HG03432 (cell line): Measurements from ENCODE around the gene HS6ST1.

Source experiments
- ATAC-seq: cut with Tn5 transposase; IDR thresholded peaks from one replicate; pipeline ENCODE4 v1.9.1; 2021; ENCODE audit warnings: mild to moderate bottlenecking, moderate library complexity; ENCODE audit not compliant: unreplicated experiment

Gene HS6ST1

DNA sequence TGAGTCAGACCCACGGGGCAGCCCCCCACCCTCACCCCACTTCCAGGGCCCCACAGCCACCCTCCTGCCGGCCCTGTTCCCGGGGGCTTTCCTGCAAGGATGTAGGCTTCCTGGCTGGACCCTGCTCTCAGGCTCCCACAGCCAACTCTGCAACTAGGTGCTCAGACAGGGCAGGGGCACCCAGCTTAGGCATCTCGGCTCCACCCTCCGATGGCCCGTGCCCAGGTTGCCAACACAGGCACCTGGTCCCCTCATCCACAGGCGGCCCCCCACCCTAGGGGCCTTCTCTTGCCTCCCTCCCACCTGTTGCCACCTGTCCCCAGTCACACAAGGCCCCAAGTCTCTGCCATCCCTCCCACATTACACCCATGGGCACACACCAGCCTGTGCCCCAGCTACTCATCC, 34.6 kb downstream of the HS6ST1 start:
- no peak for ATAC-seq

- no peak for ATAC-seq
Observed at GRCh38 chr2:128282976-128283810, 35.5 kb downstream of the HS6ST1 start.

DNA sequence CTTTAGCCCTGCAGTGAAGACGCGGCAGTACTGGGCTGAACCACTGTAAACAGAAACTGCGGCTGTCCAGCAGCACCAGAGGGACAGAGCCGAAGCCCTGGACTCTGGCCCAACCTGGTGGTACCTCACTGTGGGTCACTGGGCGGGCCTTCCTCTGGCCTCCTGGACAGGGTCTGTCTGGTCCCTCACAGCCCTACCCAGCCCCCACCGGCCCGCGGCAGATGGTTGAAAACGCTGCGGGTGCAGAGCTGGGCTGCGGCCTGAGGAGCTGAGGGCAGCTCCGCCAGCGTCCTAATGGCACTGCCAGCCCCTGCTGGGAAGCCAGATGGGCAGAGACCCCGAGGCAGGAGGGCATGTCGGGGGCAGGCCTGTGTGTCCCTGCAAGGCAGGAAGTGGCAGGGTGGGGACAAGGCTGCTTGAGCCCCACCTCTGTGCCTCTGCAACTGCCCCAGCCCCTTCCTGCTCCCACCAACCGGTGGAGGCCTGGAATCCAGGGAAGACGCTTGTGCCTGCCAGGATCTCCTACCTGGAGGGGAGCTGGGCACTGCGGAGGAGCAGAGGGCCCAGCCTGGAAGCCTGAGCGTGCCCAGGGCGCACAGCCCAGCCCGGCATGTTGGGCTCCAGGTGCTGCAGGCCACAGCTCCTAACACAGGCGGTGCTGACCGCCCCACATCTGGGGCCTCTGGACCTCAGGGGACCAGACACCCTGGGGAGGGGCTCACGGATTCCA, 36.3 kb downstream of the HS6ST1 start:
- no peak for ATAC-seq

GRCh38 chr2:128281852-128282245, 36.8 kb downstream of the HS6ST1 start:
- no peak for ATAC-seq

GRCh38 chr2:128280901-128281321, 37.8 kb downstream of the HS6ST1 start:
- ATAC-seq, result no peak

GRCh38 chr2:128280158-128280871, 38.4 kb downstream of the HS6ST1 start:
- no peak for ATAC-seq

DNA sequence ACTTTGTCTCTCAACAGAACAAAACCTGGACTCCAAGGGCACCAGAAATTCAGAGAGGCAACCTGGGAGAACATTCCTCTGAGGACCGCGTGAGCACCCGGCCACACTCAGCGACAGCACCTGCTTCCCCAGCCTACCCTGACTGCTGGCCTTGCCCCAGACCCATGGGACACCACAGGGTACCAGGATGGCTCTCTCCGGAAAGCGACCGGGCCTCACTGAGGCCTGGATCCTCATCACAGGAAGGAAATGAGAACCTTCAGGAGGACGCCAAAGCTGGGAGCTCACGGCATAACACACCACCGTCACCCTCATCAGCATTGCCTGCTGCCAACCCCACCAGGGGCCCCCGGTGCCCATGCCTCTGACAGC, 38.9 kb downstream of the HS6ST1 start:
- ATAC-seq, result no peak

DNA sequence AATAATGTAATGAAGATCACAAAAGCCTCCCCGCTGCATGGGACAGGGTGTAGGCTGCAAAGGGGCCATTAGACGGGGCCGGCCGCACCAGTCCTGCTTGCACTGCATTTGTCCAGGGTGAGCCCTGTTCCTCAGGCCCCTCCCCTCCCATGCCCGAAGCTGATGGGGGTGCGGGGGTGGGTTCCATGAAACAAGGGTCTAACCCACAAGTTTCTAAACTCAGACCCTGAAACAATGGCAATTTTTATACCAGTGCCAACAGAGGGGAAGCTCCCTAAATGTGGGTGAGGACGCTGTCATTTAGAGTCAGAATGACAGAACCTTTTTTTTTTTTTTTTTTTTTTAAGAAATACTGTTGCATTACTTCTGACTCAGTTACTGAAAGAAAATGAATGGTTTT, 39.7 kb downstream of the HS6ST1 start:
- ATAC-seq, result no peak

- ATAC-seq, result no peak
Observed at GRCh38 chr2:128277961-128278681, 40.5 kb downstream of the HS6ST1 start.

GRCh38 chr2:128276878-128277675, 41.6 kb downstream of the HS6ST1 start:
- ATAC-seq, result no peak

DNA sequence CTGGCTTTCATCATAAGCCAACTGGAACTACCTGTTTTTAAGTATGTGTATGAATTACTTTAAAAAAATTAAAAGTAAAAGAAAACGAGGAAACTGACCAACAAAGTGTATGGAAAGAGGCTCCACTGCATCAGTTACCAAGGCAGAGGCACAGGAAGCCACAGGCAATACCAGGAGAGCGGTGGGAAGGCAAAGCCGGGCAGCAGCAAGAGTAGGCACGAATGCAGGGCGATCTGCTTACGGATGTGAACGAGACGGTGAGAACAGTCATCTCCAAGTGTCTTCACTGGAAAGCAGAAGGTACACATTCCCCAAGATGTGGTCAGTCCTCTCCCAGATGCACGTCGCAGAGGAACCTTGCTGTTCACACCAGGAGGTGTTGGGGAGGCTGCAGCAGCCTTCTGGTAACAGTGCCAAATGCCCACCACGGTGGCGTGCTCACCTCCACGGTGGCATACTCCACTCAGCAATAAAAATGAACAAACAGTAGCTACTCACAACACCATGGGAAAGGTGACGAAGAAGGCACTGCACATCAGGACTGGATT, 43.1 kb downstream of the HS6ST1 start:
- ATAC-seq, result no peak

DNA sequence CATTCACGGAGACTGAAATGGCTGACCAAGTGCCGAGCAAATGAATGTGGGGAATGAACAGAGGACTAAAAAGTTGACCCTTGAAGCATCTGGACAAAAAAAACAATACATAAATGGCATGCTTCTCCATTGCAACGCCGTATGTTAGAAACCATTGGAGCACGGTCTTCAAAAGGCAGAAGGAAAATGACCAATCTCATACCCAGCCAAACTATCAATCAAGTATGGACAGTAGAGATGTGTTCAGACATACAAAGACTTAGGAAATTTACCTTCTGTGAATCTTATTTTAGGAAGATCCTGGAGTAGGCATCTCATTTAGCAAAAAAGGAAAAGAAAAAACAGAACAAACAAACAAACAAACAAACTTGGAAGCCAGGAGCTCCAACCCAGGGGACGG, 44.5 kb downstream of the HS6ST1 start:
- ATAC-seq, result no peak

DNA sequence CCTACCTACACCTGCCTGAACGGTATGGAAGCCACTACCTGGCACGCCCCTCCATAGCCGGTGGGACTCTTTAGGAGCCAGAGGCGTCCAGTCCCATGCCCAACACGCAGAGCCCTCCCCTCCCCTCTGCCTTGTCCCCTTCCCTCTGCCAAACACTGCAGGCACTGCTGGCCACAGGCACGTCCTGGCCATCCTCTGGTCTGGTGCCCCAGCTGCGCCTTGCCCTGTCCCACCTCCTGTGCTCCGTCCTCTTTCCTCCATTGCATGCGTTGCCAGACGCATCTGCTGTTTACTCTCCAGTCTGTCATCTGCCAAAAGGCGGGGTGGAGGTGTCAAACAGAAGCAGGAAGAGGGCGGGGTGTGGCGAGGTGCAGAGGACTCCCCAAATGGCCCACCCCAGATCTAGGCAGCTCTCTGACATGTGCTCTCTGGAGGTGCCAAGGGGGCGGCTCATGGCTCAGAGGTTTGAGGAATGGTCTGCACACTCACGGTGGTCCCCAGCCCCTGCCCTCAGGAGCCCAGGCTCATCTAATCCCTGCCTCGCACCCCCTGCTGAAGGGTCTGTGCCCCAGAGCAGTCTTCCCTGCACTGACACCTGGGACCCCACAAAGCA, 45.1 kb downstream of the HS6ST1 start:
- no peak for ATAC-seq

GRCh38 chr2:128272601-128273468, 45.8 kb downstream of the HS6ST1 start:
- no peak for ATAC-seq

DNA sequence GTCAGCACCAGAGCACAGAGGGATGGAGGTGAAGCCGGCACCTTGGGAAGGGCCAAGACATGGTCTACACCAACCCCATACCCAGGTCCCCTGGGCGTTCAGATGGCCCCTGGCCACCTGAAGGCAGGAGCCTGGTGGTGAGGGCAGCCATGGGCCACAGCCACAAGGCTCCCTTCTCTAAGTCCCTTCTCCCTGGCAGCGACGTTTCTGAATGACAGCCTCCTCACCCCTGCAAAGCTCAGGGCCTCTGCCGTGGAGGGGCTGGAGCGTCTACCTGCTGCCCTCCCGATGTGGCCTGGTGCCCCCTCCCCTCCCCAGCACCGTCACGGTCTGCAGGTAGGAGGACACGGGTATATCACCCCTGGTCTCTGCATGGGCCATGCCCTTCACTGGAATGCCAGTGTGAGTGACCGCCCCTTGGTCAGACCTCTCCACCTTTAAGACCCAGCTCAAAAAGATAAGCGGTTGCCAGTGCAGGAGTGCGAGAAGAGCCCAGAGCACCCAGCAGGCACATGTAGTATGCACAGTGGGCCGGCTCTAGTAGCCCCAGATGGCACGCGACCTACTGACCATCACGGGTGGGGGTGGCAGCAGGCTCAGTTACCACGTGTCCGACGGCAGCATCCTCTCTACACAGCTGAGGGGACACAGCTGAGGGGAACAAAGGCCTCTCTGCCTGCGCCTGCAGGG, 46.6 kb downstream of the HS6ST1 start:
- ATAC-seq, result no peak

GRCh38 chr2:128271597-128271910, 47.1 kb downstream of the HS6ST1 start:
- no peak for ATAC-seq

DNA sequence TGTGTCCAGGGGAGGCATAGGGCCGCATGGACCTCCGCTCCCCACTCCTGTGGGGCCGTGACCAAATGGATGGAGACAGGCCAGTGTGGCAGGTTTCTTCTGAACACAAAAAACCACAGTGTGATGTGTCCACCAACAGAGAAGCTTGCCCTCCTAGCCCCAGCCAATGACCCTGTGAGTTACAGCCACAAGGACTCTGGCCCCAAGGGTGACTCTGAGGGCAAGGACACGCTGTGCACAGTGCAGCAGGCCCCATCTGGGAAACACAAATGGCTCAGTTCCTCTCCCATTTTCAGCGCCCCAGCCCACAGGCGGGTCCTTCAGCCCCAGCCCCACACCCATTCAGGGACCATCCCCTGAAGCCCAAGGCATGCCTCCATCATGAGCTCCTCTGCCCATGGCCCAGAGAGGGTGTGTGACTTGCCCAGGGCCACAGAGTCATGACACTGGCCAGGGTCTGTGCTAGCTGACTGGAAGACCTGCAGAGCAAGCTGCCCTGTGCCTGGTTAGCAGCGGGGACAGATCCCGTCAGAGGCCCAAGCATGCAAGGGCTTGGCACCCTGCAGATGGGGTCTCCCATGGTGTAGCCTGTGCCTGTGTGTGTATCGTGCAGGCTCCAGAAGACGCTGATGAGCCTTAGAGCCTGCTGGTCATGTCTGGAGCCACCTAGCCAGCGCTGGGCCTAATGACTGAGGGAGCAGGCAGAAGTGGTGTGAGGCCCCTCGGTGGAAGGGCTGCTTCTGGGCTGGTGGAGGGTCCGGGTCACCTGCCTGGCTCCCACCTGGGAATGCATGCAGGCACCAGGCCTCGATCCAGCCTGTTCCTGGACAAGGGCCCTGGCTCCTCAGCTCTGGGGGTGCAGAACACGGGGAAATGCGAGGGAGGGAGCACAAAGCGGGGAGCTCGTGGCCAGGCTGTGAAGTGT, 47.7 kb downstream of the HS6ST1 start:
- ATAC-seq, result no peak
